ENCODE measurements around the gene RAB3C. TPM values are rescaled to one million over a fixed set of nuclear protein-coding genes. Genes with fewer than 3 reads are reported as not detected.

Gene RAB3C
- total and polyA plus RNA-seq, 2 experiments from 2014 or later = 15.0 to 30.6 TPM

GRCh38 chr5:58740956-58741355 is 158.1 kb downstream of the RAB3C start:
- TF ChIP-seq CTCF (conservative IDR thresholded peaks at IDR 0.05; ENCODE audit: low read depth in 2 of 2) = no peak
- TF ChIP-seq REST (IDR thresholded peaks at IDR 0.05; ENCODE audit: unreplicated experiment) = no peak
- no peak for TF ChIP-seq STAT1 (IDR thresholded peaks at IDR 0.05; ENCODE audit: unreplicated experiment)
- TF ChIP-seq EZH2phosphoT487 (IDR thresholded peaks at IDR 0.05; ENCODE audit: unreplicated experiment) = no peak
- TF ChIP-seq ETS1 (IDR thresholded peaks at IDR 0.05) = no peak
- TF ChIP-seq JUNB (IDR thresholded peaks at IDR 0.05; ENCODE audit: unreplicated experiment) = no peak
- TF ChIP-seq ZNF331 (CRISPR knock-in tag; IDR thresholded peaks at IDR 0.05; ENCODE audit: low read depth) = no peak
- TF ChIP-seq ZNF114 (CRISPR knock-in tag; IDR thresholded peaks at IDR 0.05) = no peak
- no peak for TF ChIP-seq CREB1 (CRISPR knock-in tag; IDR thresholded peaks at IDR 0.05; ENCODE audit: low read depth)
- TF ChIP-seq EZH2 (IDR thresholded peaks at IDR 0.05; ENCODE audit: low read depth, unreplicated experiment) = no peak
- no peak for TF ChIP-seq ZNF462 (CRISPR knock-in tag; IDR thresholded peaks at IDR 0.05)
- no peak for TF ChIP-seq POLR2AphosphoS5 (IDR thresholded peaks at IDR 0.05; ENCODE audit: low read depth)
- TF ChIP-seq NANOG (IDR thresholded peaks at IDR 0.05; ENCODE audit: borderline replicate concordance) = no peak
- Histone ChIP-seq H3F3A (replicated peaks; ENCODE audit: low read depth) (no peaks in the 10 kb centered on the region), H3K4me1 (ENCODE audit: insufficient read depth) (peaks cover 7% of the 10 kb centered on the region), H3K9me2 (ENCODE audit: insufficient read depth) (peaks cover 3% of the 10 kb centered on the region), H3K27ac (ENCODE audit: low read depth) (no peak overlapping the region), H3K4me2 (no peak overlapping the region), H3K36me3 (ENCODE audit: insufficient read depth) (no peaks in the 10 kb centered on the region), H3K4me3 (no peak overlapping the region), H3K79me2 (replicated peaks; ENCODE audit: insufficient read depth) (no peaks in the 10 kb centered on the region), H4K20me1 (replicated peaks; ENCODE audit: insufficient read depth) (no peaks in the 10 kb centered on the region), H3K27me3 (ENCODE audit: insufficient read depth) (no peaks in the 10 kb centered on the region), H2AFZ (no peak overlapping the region)
- Mint-ChIP-seq H3K9me3 (no peaks in the 10 kb centered on the region; the same call in 2 of the 3 replicates), H3K36me3 (ENCODE audit: low read depth) (peaks cover 3% of the 10 kb centered on the region; the same call in 2 of the 3 replicates), H3K27me3 (ENCODE audit: insufficient read depth, low read depth, poor library complexity) (peaks cover 2% of the 10 kb centered on the region), H3K4me3 (no peak overlapping the region), H3K4me1 (peaks cover 25% of the 10 kb centered on the region), H3K27ac (no peak overlapping the region)
- no peak for DNase-seq (ENCODE audit: low spot score)
- ATAC-seq = no peak
